ENCODE measurements around the gene TTC7B. TPM values are rescaled to one million over a fixed set of nuclear protein-coding genes. Genes with fewer than 3 reads are reported as not detected.

The TTC7B gene
- total and polyA plus RNA-seq, 2 donors (not counting 1 experiment from before 2014, with no cell fraction given): 0.36 to 3.2 TPM

DNA sequence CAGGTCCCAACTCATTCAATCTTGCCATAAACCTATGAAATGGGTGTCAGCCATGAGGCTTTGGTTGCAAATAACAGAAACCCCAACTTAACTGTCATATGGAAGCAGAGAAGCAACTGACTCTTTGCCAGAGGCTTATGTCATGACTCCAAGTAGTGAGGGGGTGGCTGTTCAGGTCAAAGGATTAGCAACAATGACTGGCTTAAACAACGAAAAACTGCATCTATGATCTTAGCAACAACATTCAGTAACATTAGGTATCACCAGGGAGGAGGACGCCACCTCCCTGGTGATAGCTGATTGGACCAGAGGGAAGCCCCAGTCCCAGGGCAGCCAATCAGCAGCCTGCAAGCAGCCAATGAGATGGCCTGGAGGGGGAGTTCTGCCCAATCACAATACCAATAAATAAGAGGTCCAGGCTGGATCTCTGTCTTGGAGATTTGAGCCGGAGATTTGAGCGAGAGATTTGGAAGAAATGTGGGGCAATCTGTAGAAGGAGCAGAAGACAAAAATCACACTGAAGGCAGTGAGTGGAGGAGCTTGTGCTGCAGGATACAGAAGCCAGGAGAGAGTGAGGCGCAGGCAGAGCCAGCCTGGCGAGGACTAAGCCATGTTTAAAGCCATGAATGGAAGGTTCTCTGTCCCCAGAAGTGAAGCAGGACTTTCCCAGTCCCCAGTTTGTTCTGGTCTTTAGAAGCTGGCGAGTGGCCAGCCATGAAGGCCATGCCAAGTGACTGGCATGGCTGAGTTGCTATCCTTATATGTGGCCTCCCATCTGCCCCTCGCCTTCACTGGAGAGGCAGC is 326.1 kb downstream of the TTC7B start:
- H4K20me1 ChIP-seq (ENCODE audit: control insufficient read depth, insufficient read depth, low read length, poor library complexity, severe bottlenecking): no peaks in the 10 kb centered on the region
- no peak overlapping the region for H3K27ac ChIP-seq (ENCODE audit: low read length in 2 of 2)
- H3K4me2 ChIP-seq (replicated peaks; ENCODE audit: low read depth, low read length, poor library complexity, severe bottlenecking): no peak overlapping the region
- no peaks in the 10 kb centered on the region for H3K4me1 Mint-ChIP-seq
- 94% methylated on average over 4 of the region's 8 CpGs for WGBS (ENCODE audit: insufficient coverage)
- ChIA-PET CTCF (no interaction called here), POLR2A (interaction anchor here (0.7 kb wide), 1 partner anchor 68 kb away, joined by 3 read pairs; no protein-coding TSS in a partner anchor)
- no peaks in the 10 kb centered on the region for H3K79me2 ChIP-seq (ENCODE audit: control insufficient read depth, insufficient read depth, low read length)
- H3K4me1 ChIP-seq (ENCODE audit: control insufficient read depth in 2 of 2, insufficient read depth in 2 of 2, low read length in 2 of 2): no peaks in the 10 kb centered on the region
- no peak overlapping the region for H2AFZ ChIP-seq (ENCODE audit: insufficient read depth, low read depth, low read length, poor library complexity, severe bottlenecking)
- no peak overlapping the region for H3K4me3 Mint-ChIP-seq
- peaks cover 3% of the 10 kb centered on the region for H3K9me3 Mint-ChIP-seq (ENCODE audit: insufficient read depth)
- H3K9ac ChIP-seq (ENCODE audit: low read length): no peak overlapping the region
- intact Hi-C loops (cut with micrococcal nuclease): no loop called here
- DNase-seq (no peak), ATAC-seq (ENCODE audit: low read depth) (no peak)
- H3K27me3 ChIP-seq (replicated peaks in 1 of 4; ENCODE audit: control extremely low read depth in 1 of 4, control insufficient read depth in 3 of 4, insufficient read depth in 4 of 4, low read length in 3 of 4): no peaks in the 10 kb centered on the region
- H3K36me3 ChIP-seq (replicated peaks in 1 of 2; ENCODE audit: control extremely low read depth in 1 of 2, control insufficient read depth in 1 of 2, extremely low read depth in 1 of 2, insufficient read depth in 2 of 2, low read length in 1 of 2): no peaks in the 10 kb centered on the region
- peaks cover 0 to 17% (median 0%) of the 10 kb centered on the region in 3 donors for H3K9me3 ChIP-seq (ENCODE audit: control extremely low read depth in 1 of 3, control insufficient read depth in 2 of 3, insufficient read depth in 1 of 3, low read length in 2 of 3)
- no peak for TF ChIP-seq EZH2 (IDR thresholded peaks at IDR 0.05; ENCODE audit: borderline replicate concordance, insufficient read depth, low read depth, low read length, poor library complexity, severe bottlenecking)
- no peak for TF ChIP-seq CTCF (IDR thresholded peaks at IDR 0.05)
- H3K27me3 Mint-ChIP-seq: peaks cover 8% of the 10 kb centered on the region
- no peak overlapping the region for H3K27ac Mint-ChIP-seq
- no peak overlapping the region for H3K4me3 ChIP-seq (ENCODE audit: control extremely low read depth in 1 of 5, extremely low read depth in 1 of 5, insufficient read depth in 1 of 5, low read depth in 2 of 5, low read length in 4 of 5)

- Mint-ChIP-seq H3K4me1 (no peaks in the 10 kb centered on the region), H3K4me3 (no peak overlapping the region), H3K27ac (no peak overlapping the region), H3K9me3 (ENCODE audit: insufficient read depth) (no peaks in the 10 kb centered on the region), H3K27me3 (peaks cover 11% of the 10 kb centered on the region)
- DNase-seq: no peak
- H3K9ac ChIP-seq (ENCODE audit: low read length): no peak overlapping the region
- H3K4me3 ChIP-seq (ENCODE audit: control extremely low read depth in 1 of 5, extremely low read depth in 1 of 5, insufficient read depth in 1 of 5, low read depth in 2 of 5, low read length in 4 of 5): no peak overlapping the region
- no peak for ATAC-seq (ENCODE audit: low read depth)
- H3K4me1 ChIP-seq (ENCODE audit: control insufficient read depth in 2 of 2, insufficient read depth in 2 of 2, low read length in 2 of 2): no peaks in the 10 kb centered on the region
- ChIA-PET CTCF (no interaction called here), POLR2A (no interaction called here)
- intact Hi-C loops (cut with micrococcal nuclease): no loop called here
- no peaks in the 10 kb centered on the region for H3K36me3 ChIP-seq (replicated peaks in 1 of 2; ENCODE audit: control extremely low read depth in 1 of 2, control insufficient read depth in 1 of 2, extremely low read depth in 1 of 2, insufficient read depth in 2 of 2, low read length in 1 of 2)
- peaks cover 0 to 16% (median 0%) of the 10 kb centered on the region in 3 donors for H3K9me3 ChIP-seq (ENCODE audit: control extremely low read depth in 1 of 3, control insufficient read depth in 2 of 3, insufficient read depth in 1 of 3, low read length in 2 of 3)
- H2AFZ ChIP-seq (ENCODE audit: insufficient read depth, low read depth, low read length, poor library complexity, severe bottlenecking): no peak overlapping the region
- WGBS (ENCODE audit: insufficient coverage): 90% methylated on average over 3 of the region's 4 CpGs
- H4K20me1 ChIP-seq (ENCODE audit: control insufficient read depth, insufficient read depth, low read length, poor library complexity, severe bottlenecking): no peaks in the 10 kb centered on the region
- H3K79me2 ChIP-seq (ENCODE audit: control insufficient read depth, insufficient read depth, low read length): no peaks in the 10 kb centered on the region
- no peaks in the 10 kb centered on the region for H3K27me3 ChIP-seq (replicated peaks in 1 of 4; ENCODE audit: control extremely low read depth in 1 of 4, control insufficient read depth in 3 of 4, insufficient read depth in 4 of 4, low read length in 3 of 4)
- no peak overlapping the region for H3K27ac ChIP-seq (ENCODE audit: low read length in 2 of 2)
- TF ChIP-seq CTCF (IDR thresholded peaks at IDR 0.05): no peak
- TF ChIP-seq EZH2 (IDR thresholded peaks at IDR 0.05; ENCODE audit: borderline replicate concordance, insufficient read depth, low read depth, low read length, poor library complexity, severe bottlenecking): no peak
- H3K4me2 ChIP-seq (replicated peaks; ENCODE audit: low read depth, low read length, poor library complexity, severe bottlenecking): no peak overlapping the region
Observed at GRCh38 chr14:90489306-90489705, 326.9 kb downstream of the TTC7B start.
